Coronary artery (tissue), 2 donors: ENCODE measurements around the gene YWHAG.
"Not testable (repeated sequence)": the region's sequence is repeated elsewhere in the genome, so short reads cannot be mapped to it uniquely, and the experiment has no call there.

Source experiments
- DNase-seq: peaks from one replicate; pipeline ENCODE4 v3.0.0-alpha.2; 2017; ENCODE audit warnings: low spot score
- H3K27ac ChIP-seq, 2 donors: fragments of 200-600 bp; sonication (generic); one replicate each; pipeline ENCODE4 v1.5.1; 2016 to 2019
- H3K4me3 ChIP-seq: fragments of 200-600 bp; sonication (generic); 2 replicates; pipeline ENCODE4 v1.5.1; 2016; ENCODE audit warnings: mild to moderate bottlenecking, moderate library complexity
- CTCF ChIP-seq: fragments of 200-600 bp; sonication (generic); IDR thresholded peaks from one replicate; pipeline ENCODE4 v1.5.1; 2019; ENCODE audit warnings: antibody characterized with exemption

The YWHAG gene

GRCh38 chr7:76292213-76292573, 66.6 kb downstream of the YWHAG start:
- peak overlapping the region; percentile 63 for H3K4me3 ChIP-seq
- no peak for DNase-seq
- H3K27ac ChIP-seq, result peak overlapping the region; percentile 95 to 96
- TF ChIP-seq CTCF, result no peak

- H3K27ac ChIP-seq, result peak overlapping the region; percentile 95 to 96
- peak; percentile 98 for DNase-seq
- TF ChIP-seq CTCF, result peak; percentile 84
- peak overlapping the region; percentile 63 for H3K4me3 ChIP-seq
Observed at GRCh38 chr7:76291351-76292212, 67.2 kb downstream of the YWHAG start.

GRCh38 chr7:76290847-76291350, 67.9 kb downstream of the YWHAG start:
- H3K4me3 ChIP-seq, DNase-seq: not testable (repeated sequence)
- peak overlapping the region; percentile 95 to 96 for H3K27ac ChIP-seq

- peak; percentile 63 for DNase-seq
- Histone ChIP-seq H3K27ac (no peak overlapping the region), H3K4me3 (no peak overlapping the region)
- TF ChIP-seq CTCF, result no peak
Observed at GRCh38 chr7:76286842-76287403, 71.9 kb downstream of the YWHAG start.

- H3K4me3 ChIP-seq, result no peak overlapping the region
- DNase-seq, result no peak
- TF ChIP-seq CTCF, result no peak
- H3K27ac ChIP-seq, result no peak overlapping the region
Observed at GRCh38 chr7:76285604-76286374, 73.0 kb downstream of the YWHAG start.

GRCh38 chr7:76283254-76284159, 75.3 kb downstream of the YWHAG start:
- Histone ChIP-seq H3K4me3 (peak overlapping the region; percentile 84), H3K27ac (peak overlapping the region in 1 of 2 donors; percentile 67)
- DNase-seq, result no peak
- TF ChIP-seq CTCF, result no peak
